Measurements from ENCODE around the gene ARHGEF19.
"Not testable (repeated sequence)": the region's sequence is repeated elsewhere in the genome, so short reads cannot be mapped to it uniquely, and the experiment has no call there.

Gene ARHGEF19

DNA sequence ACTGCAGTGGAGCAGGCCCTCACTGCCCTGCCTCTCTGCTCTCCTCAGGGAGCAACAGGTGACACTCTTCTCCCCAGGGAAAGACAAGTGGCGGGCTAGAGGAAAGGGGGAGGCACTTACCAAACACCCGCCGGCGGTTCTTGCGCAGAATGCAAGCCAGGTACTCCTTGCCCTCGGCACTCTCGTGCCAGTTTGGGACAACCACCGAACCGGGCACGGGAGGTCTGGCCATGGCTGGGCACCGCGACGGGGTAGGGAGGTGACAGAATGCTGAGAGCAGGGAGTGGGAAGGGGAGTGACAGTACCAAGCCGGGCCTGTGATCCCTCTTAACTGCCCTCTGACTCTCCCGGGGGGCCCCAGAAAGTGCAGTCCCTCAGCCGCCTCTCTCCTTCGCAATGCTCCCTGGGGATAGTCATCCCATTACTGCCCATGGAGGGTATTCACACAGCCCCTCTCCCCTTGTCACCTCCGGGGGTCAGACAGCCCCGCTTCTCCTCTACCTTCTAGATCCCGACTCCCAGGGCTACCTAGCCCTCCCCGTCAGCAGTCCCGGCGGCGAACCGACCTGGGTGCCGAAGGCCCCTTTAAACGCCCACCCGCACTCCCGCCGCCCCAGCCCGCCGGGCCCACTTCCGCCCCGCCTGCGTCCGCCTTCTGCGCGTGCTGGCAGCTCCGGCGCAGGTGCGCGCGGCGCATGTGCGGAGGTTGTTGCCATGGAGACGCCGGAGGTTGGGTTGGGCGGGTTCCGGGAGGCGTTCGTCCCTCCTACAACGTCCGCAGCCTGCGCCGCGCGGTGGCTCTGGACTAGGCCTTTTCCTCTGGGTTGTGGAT is 24.3 kb upstream of the ARHGEF19 start, which contains the start of gene CPLANE2:
CPLANE2 (minus strand) TSS at position 673 of the 832 bp plus-strand sequence; CDS start at position 232, 441 bp downstream.
- TF ChIP-seq POLR2A (IDR thresholded peaks at IDR 0.05; ENCODE audit: low read length): peak; percentile 63
- no peak for TF ChIP-seq GATA1 (IDR thresholded peaks at IDR 0.05; ENCODE audit: low read depth, low read length)
- DNase-seq: peak; percentile 94 to 96

DNA sequence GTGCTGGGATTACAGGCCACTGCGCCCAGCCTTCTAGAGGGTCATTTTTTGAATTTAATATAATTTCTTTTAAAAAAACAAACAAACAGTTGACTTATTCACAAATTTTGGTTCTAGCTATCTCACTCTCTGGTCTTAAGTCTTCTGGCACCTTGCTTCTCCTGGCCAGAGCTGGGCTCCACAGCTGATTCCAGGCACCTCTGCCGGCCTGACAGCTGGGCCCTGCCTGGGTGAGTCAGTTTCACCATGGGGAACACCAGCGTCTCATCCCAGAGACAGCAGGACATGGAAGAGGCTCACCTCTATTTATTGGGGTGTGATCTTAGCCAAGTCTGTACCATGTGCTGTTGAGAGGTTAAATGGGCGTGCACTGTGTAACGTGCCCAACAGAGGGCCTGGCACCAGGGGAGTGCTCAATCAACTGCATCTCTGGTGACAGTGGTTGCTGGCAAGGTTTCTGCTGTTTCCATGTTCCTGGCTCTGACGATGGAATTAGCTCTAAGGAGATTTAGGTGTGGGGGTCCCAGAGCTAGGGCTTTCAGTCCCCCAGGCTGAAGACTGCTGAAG is 23.6 kb upstream of the ARHGEF19 start:
- peak; percentile 52 to 54 for DNase-seq
- TF ChIP-seq POLR2A (IDR thresholded peaks at IDR 0.05; ENCODE audit: low read length) (no peak), GATA1 (IDR thresholded peaks at IDR 0.05; ENCODE audit: low read depth, low read length) (no peak)

DNA sequence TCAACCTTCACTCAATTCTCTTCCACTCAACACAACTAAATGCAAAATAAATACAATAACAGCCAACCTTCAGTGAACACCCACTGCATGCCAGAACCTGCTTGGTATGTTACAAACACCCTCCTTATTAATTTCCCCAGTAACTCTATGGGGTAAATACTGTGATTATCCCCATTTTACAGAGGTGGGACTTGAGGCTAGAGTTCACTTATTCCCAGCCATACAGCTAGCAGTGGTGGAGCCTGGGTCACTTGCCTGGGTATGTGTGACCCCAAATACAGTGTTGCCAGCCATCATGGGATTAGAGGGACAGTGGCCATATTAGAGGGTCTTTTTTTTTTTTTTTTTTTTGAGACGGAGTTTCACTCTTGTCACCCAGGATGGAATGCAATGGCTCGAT is 22.9 kb upstream of the ARHGEF19 start:
- no peak for DNase-seq
- no peak for TF ChIP-seq GATA1 (IDR thresholded peaks at IDR 0.05; ENCODE audit: low read depth, low read length)
- TF ChIP-seq POLR2A (IDR thresholded peaks at IDR 0.05; ENCODE audit: low read length): no peak

DNA sequence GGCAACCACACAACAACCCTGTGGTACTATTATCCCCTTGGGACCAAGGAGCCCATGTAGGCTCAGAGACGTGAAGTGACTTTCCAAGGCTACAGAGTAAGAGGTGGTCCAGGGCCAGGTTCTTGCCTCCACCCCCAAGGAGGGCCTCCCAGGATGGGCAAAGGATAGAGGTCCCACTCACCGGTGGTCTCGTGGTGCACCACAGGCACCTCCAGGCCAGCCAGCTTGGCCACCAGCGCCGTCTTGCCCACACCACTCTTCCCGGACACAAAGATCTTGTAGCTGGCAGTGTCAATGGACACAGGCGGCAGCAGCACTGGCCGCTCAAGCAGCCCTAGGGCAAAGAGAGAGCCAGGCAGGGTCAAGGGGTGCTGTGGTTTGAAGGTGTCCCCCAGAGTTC is 21.0 kb upstream of the ARHGEF19 start:
- DNase-seq: no peak
- TF ChIP-seq POLR2A (IDR thresholded peaks at IDR 0.05; ENCODE audit: low read length) (no peak), GATA1 (IDR thresholded peaks at IDR 0.05; ENCODE audit: low read depth, low read length) (no peak)

DNA sequence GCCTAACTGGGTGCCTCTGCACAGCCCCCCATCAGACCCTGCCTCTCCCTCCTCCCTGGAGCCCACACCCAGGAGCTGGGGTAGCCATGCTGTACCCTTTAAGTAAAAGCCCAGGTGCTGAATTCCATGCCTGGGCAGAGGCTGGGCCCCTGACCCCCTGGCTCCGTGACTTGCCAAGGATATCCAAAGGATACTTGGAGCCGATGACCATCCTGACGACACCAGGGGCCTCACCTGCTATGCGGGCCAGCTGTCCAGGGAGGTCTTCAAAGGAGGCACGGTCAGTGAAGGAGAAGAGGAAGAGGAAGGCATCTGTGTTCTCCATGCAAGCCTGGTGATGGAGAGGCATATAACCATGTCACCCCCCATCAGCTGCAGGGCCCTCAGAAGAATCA is 19.9 kb upstream of the ARHGEF19 start:
- DNase-seq: no peak
- TF ChIP-seq POLR2A (IDR thresholded peaks at IDR 0.05; ENCODE audit: low read length) (no peak), GATA1 (IDR thresholded peaks at IDR 0.05; ENCODE audit: low read depth, low read length) (no peak)

DNA sequence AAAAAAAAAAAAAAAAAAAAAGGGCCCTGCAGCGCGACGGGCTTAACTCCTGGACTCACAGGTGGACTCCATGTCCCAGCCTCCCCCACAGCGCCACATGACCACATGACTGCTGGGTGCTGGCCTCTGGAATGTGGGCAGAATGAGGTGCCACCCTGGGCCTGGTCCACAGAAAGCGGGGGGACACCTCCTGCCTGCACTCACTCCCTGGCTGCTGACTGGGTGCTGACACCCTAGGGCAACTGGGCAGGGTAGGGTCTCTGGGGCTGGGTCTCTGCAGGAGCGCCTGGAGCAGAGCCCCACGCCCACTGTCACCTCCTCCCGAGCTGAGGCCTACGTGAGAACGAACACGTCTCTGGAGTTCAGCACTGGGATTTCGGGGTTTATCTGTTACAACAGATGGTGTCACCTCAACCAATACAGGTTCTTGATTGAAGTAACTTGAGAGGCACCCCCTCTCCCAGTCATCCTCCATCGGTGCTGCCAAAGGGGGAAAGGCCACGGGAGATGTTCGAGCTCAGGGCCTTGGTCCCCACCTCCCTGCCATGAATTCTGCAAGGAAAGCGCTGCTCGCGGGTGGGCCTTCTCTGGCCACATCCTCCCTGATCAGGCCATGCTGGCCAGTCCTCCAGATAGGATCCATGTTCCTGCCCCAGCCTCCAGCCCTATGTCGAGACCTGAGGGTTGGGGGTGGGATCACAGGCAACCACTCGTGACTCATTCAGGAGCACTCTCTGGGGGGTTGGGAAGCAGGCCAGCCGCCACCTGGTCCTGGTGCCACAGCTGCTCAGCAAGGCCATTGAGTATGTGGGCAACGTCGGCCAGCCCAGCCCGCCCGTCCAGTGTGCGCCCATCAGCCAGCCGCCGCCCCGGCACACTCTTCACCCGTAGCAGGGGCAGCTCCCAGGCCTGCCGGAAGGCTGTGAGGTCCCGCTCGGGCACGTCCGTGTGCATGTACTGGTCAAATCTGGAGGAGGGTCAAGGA is 19.2 kb upstream of the ARHGEF19 start:
- TF ChIP-seq POLR2A (IDR thresholded peaks at IDR 0.05; ENCODE audit: low read length) (no peak), GATA1 (IDR thresholded peaks at IDR 0.05; ENCODE audit: low read depth, low read length) (no peak)

DNA sequence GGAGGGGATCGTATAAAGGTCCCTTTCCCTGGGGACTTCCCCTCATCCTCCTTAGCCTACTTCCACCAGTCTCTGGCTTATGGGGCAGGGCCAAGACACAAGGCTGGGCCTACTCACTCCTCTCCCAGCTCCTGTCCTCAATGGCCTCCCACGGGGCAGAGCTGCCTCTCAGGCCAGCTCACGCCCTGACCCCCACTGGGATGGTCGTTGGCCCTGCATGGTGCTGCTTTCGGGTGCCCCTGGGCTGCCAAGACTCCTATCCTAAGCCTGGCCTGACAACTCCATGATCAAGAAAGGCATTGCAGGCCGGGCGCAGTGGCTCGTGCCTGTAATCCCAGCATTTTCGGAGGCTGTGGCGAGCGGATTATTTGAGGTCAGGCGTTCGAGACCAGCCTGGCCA is 18.3 kb upstream of the ARHGEF19 start:
- DNase-seq: no peak
- no peak for TF ChIP-seq POLR2A (IDR thresholded peaks at IDR 0.05; ENCODE audit: low read length)
- TF ChIP-seq GATA1 (IDR thresholded peaks at IDR 0.05; ENCODE audit: low read depth, low read length): no peak

More for the DNA sequence above, 19.2 kb upstream of the ARHGEF19 start:
- no peak for DNase-seq

DNA sequence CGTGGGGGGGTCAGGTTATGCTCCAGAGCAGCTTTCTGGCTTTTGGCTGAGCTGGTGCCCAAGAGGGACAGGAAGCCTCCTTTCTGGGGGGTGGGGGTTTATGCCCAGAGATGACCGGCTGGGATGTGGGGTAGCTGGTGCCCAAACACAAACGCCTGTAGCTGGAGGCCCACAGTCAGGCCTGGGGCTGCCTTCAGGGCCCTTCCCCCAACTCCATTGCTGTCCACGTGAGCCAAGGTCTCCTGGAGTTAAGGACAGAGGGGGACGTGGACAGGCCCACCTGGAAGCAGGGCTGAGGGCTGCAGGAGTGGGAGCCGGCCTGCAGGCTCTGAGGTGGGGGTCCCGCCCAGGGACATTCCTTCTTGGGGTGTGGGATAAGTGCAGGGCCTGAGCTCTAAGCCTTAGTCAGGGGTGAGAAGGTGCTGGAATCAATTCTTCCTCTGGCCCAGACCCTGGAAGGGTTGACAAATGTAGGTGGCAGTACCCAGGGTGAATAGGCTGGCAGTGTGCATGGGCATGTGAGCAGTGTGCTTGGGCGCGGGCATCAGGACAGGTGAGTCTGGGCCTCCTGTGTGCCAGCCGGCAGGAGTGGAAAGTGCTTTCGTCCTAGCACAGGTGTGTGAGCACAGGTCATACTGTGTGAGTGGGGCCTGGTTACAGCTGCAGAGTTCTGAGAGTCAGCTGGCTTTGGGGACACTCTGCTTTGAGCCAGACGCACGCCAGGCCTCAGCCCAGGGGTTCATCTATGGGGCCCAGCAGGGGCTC is 17.7 kb upstream of the ARHGEF19 start:
- DNase-seq: no peak
- TF ChIP-seq GATA1 (IDR thresholded peaks at IDR 0.05; ENCODE audit: low read depth, low read length) (no peak), POLR2A (IDR thresholded peaks at IDR 0.05; ENCODE audit: low read length) (no peak)

DNA sequence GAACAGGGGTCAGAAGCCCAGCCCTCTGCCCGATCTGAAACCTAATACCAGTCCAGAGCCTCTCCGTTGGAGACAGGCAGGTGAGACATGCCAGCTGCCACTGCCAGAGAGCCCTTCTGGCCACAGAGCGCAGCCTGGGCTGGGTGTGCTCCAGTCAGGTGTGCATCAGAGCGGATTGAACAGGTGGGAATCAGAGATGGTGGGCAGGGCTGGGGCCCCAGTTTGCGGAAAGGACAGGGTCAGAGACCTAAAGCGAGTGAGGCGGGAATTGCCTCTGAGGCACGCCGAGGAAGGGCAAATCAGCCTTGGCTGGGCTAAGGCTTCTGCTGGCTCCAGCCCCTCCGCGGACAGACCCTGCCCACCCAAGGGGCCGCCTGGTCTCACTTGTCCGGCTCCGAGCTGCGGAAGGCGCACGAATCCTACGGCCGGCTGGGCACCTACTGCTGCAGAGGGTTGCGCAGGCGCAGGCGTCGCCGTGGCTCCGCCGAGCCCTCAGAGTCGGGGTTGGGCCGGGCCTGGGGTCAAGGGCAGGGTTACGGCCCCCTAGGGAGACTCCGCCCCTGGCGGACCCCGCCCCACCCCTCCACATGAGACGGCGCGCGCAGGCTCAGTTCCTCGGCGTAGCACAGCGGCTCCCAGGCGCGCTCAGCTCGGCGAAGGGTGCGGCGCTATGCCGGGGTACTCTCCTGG is 14.2 kb upstream of the ARHGEF19 start:
- no peak for TF ChIP-seq POLR2A (IDR thresholded peaks at IDR 0.05; ENCODE audit: low read length)
- TF ChIP-seq GATA1 (IDR thresholded peaks at IDR 0.05; ENCODE audit: low read depth, low read length): no peak
- peak; percentile 81 to 85 for DNase-seq

DNA sequence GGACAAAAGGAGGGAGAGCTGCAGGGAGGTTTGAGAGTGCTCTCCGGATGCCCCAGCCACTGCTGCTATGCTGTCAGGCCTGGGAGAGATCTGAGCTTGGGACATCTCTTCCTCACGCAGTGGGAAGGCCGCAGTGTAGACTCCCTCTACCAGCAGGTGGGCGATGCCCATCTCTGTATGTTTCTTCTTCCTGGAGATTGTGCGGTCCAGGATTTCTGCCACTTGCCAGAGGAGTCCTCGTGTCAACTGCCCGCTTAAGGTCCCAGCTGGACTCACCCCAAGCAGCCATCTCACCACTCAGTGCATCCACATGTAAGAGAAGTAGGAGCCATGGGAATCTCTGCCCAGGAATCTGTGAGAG is 13.7 kb upstream of the ARHGEF19 start:
- TF ChIP-seq GATA1 (IDR thresholded peaks at IDR 0.05; ENCODE audit: low read depth, low read length) (no peak), POLR2A (IDR thresholded peaks at IDR 0.05; ENCODE audit: low read length) (no peak)
- DNase-seq: no peak

DNA sequence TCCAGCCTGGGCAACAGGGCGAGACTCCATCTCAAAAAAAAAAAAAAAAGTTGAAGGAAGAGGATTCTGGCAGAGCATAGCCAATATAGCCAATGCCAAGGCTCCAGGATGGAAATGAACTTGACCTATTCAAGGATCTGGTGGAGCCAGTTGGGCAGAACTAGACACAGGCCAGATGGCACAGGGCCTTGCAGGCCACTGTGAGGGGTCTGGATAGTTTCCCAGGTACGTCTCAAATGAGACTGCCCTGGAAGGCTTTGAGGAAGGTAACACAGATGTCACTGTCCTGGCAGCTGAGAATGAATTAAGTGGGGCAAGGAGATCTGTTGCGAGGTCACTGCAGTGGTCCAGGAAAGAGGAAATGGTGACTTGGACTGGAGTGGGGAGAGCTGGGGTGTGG is 12.0 kb upstream of the ARHGEF19 start:
- TF ChIP-seq GATA1 (IDR thresholded peaks at IDR 0.05; ENCODE audit: low read depth, low read length): no peak
- TF ChIP-seq POLR2A (IDR thresholded peaks at IDR 0.05; ENCODE audit: low read length): no peak
- no peak for DNase-seq

DNA sequence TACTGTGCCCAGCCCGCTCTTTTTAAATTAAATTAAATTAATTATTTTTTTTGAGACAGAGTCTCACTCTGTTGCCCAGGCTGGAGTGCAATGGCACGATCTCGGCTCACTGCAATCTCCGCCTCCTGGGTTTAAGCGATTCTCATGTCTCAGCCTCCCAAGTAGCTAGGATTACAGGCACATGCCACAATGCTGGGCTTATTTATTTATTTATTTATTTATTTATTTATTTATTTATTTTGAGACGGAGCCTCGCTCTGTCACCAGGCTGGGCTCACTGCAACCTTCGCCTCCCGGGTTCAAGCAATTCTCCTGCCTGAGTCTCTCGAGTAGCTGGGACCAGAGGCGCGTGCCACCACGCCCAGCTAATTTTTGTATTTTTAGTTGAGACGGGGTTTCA is 10.3 kb upstream of the ARHGEF19 start:
- not testable (repeated sequence) for DNase-seq

DNA sequence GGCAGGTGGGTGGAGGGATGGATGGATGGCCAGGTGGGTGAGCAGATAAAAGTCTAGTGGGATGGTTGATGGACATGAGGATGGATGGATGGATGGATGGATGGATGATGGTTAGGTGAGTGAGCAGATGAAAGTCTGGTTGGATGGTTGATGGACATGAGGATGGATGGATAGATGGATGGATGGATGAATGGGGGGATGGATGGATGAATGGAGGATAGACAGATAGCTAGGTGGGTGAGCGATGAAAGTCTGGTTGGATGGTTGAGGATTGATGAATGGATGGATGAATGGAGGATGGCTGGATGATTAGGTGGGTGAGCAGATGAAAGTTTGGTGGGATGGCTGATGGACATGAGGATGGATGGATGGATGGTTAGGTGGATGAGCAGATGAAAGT is 9.0 kb upstream of the ARHGEF19 start:
- no peak for TF ChIP-seq GATA1 (IDR thresholded peaks at IDR 0.05; ENCODE audit: low read depth, low read length)
- TF ChIP-seq POLR2A (IDR thresholded peaks at IDR 0.05; ENCODE audit: low read length): no peak
- DNase-seq: no peak
